ENCODE data around the gene CYP20A1.
A peak's percentile ranks its signal among the peaks of the same experiment; 100 is the strongest.
"Not testable (repeated sequence)": the region's sequence is repeated elsewhere in the genome, so short reads cannot be mapped to it uniquely, and the experiment has no call there.

CYP20A1 gene

GRCh38 chr2:203238704-203239526, at the start of gene CYP20A1:
CYP20A1 (plus strand) TSS chr2:203239018; CDS start chr2:203239063, 45 bp downstream.
- peak; percentile 95 for DNase-seq (ENCODE audit: low read depth in 2 of 2)

GRCh38 chr2:203190547-203190946, 48.3 kb upstream of the CYP20A1 start:
- not testable (repeated sequence) for DNase-seq (ENCODE audit: low read depth in 2 of 2)

- DNase-seq (ENCODE audit: low read depth in 2 of 2), result not testable (repeated sequence)
Measured at GRCh38 chr2:203191026-203191425, 47.8 kb upstream of the CYP20A1 start.

GRCh38 chr2:203191961-203192360, 46.9 kb upstream of the CYP20A1 start:
- no peak for DNase-seq (ENCODE audit: low read depth in 2 of 2)

GRCh38 chr2:203195331-203196036, 43.3 kb upstream of the CYP20A1 start:
- DNase-seq (ENCODE audit: low read depth in 2 of 2), result no peak

GRCh38 chr2:203200866-203201265, 38.0 kb upstream of the CYP20A1 start:
- DNase-seq (ENCODE audit: low read depth in 2 of 2), result no peak

- no peak for DNase-seq (ENCODE audit: low read depth in 2 of 2)
Measured at GRCh38 chr2:203201426-203201825, 37.4 kb upstream of the CYP20A1 start.

GRCh38 chr2:203209538-203209937, 29.3 kb upstream of the CYP20A1 start:
- DNase-seq (ENCODE audit: low read depth in 2 of 2), result no peak

GRCh38 chr2:203225423-203226039, 13.3 kb upstream of the CYP20A1 start:
- DNase-seq (ENCODE audit: low read depth in 2 of 2), result no peak

- not testable (repeated sequence) for DNase-seq (ENCODE audit: low read depth in 2 of 2)
Measured at GRCh38 chr2:203229674-203230073, 9.1 kb upstream of the CYP20A1 start.

GRCh38 chr2:203237346-203238238, 1.2 kb upstream of the CYP20A1 start:
- no peak for DNase-seq (ENCODE audit: low read depth in 2 of 2)

GRCh38 chr2:203238292-203238703, 520 bp upstream of the CYP20A1 start:
- no peak for DNase-seq (ENCODE audit: low read depth in 2 of 2)

GRCh38 chr2:203240491-203240890, 1.7 kb downstream of the CYP20A1 start:
- DNase-seq (ENCODE audit: low read depth in 2 of 2), result no peak

- DNase-seq (ENCODE audit: low read depth in 2 of 2), result no peak
Measured at GRCh38 chr2:203242518-203242917, 3.7 kb downstream of the CYP20A1 start.

GRCh38 chr2:203246646-203247045, 7.8 kb downstream of the CYP20A1 start:
- no peak for DNase-seq (ENCODE audit: low read depth in 2 of 2)

- DNase-seq (ENCODE audit: low read depth in 2 of 2), result no peak
Measured at GRCh38 chr2:203252818-203253217, 14.0 kb downstream of the CYP20A1 start.

- DNase-seq (ENCODE audit: low read depth in 2 of 2), result not testable (repeated sequence)
Measured at GRCh38 chr2:203253422-203254095, 14.7 kb downstream of the CYP20A1 start.

- no peak for DNase-seq (ENCODE audit: low read depth in 2 of 2)
Measured at GRCh38 chr2:203261326-203262159, 22.7 kb downstream of the CYP20A1 start.

GRCh38 chr2:203279288-203279687, 40.5 kb downstream of the CYP20A1 start:
- no peak for DNase-seq (ENCODE audit: low read depth in 2 of 2)

Data from activated CD4-positive, alpha-beta T cell treated with anti-CD3 and anti-CD28 coated beads for 24 hours (primary cell).